Fibroblast of gingiva (primary cell): Measurements from ENCODE around the gene CACNA1C.
"Not testable (repeated sequence)": the region's sequence is repeated elsewhere in the genome, so short reads cannot be mapped to it uniquely, and the experiment has no call there.

Source experiments
- DNase-seq: peaks from one replicate; pipeline ENCODE4 v3.0.0-alpha.2; 2011; ENCODE audit warnings: low read depth

CACNA1C gene

GRCh38 chr12:2673966-2674810 is 621.4 kb downstream of the CACNA1C start:
- DNase-seq: no peak

DNA sequence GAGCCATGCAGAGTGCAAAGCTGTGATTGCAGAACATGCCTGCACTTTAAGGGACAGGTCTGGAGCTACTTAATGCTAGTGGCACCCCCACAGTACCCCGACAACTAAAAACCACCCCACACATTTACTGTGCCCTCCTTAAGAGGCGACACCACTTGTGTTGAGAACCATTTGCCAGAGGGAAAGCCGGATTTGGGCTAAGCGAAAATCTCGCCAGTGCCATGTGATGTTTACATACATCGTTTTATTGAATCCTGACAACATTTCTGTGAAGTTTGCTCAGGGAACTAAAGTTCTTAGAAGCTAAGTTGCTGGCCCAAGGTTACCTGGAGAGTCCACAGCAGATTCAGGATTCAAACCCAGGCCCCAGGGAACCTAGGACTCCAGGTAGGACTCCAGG is 623.0 kb downstream of the CACNA1C start:
- DNase-seq: no peak

DNA sequence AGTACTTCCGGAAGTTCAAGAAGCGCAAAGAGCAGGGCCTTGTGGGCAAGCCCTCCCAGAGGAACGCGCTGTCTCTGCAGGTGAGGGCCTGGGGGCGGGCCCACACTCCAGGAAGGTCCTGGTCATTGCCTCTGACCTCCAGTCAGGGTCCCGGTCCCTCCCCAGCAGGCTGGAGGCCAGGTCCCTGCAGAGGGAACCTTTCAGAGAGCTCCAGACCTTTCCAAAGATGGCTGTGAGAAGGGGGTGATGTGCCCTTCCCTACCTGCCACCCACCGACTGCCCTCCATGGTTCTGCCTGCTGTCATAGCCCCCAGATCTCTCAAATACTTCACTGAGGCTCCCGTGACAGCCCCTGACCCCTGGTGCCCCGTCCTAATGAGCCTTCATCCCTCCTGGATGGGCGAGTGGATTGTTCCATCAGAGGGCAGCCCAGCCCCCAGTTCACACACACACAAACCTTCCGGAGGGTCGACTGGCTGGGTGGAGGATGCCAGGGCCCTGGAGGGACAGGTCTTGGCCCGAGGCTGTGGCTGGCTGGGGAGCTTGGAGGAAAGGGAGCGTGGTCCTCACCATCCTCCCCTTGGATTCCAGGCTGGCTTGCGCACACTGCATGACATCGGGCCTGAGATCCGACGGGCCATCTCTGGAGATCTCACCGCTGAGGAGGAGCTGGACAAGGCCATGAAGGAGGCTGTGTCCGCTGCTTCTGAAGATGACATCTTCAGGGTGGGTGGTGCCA is 624.5 kb downstream of the CACNA1C start:
- DNase-seq: no peak

- DNase-seq: no peak
These were observed 625.6 kb downstream of the CACNA1C start for GRCh38 chr12:2678426-2678825.

- no peak for DNase-seq
These were observed 626.5 kb downstream of the CACNA1C start for GRCh38 chr12:2679068-2679815.

DNA sequence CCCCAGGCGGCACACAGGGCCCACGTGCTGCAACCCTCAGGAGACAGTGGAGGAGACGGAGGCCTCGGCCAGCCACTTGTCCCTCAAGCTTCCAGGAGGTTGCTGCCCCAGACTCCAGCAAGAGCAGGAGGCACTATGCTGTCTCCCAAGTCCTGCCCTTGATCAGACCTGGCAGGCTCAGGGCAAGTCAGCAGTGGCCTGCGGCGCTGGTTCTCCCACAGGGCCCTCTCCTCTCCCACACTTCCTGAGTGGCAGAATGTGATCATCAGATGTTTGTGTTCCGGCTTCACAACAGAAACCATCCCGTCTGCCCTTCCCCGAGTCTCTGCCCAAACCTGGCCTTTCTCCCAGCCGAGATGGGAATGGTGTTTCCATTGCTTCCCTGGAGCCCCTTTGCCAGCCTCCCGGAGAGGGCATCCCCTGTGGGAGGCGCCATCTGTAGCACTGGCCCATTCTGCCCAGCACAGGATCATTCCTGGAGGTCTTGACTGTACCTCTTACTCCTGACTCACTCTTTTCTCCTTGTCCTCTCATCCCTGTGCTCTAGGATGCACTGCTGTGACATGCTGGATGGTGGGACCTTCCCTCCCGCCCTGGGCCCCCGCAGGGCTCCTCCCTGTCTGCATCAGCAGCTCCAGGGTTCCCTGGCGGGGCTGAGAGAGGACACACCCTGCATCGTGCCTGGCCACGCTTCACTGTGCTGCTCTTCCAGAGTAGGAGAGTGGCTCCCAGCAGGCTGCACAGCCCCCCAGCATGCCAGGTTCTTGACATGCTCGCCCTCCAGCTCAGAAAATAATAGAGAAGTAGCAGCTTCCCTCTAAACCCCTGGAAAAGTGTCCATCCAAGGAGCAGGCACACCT is 627.3 kb downstream of the CACNA1C start:
- DNase-seq: no peak

- no peak for DNase-seq
These were observed 627.9 kb downstream of the CACNA1C start for GRCh38 chr12:2680676-2681039.

GRCh38 chr12:2681450-2682205 is 628.8 kb downstream of the CACNA1C start:
- DNase-seq: no peak

GRCh38 chr12:2682296-2683251 is 629.8 kb downstream of the CACNA1C start:
- DNase-seq: peak; percentile 57

GRCh38 chr12:2683283-2684025 is 630.7 kb downstream of the CACNA1C start:
- no peak for DNase-seq

GRCh38 chr12:2684026-2684325 is 631.2 kb downstream of the CACNA1C start:
- not testable (repeated sequence) for DNase-seq

DNA sequence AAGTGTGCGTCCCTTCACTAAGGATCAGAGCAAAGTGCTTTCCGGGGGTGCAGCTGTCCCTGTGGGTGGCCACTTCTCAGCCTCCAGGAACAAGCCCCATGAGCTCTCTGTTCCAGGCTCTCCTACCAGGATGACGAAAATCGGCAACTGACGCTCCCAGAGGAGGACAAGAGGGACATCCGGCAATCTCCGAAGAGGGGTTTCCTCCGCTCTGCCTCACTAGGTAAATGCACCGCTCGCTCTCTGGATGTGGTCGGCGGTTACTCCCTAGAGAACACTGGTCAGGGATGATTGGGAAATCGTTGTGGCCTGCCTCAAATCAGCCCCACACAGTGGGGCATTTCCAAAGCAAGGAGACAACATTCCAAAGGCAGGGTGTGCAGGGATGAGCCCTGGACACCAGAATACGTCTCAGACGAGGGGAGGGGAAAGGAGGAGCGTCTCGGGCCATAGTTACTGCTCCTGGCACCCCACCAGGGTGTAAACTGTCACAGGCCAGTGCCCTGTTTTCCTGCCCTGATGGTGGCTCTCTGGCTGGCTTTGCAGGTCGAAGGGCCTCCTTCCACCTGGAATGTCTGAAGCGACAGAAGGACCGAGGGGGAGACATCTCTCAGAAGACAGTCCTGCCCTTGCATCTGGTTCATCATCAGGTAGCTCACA is 633.0 kb downstream of the CACNA1C start:
- not testable (repeated sequence) for DNase-seq

- no peak for DNase-seq
These were observed 633.5 kb downstream of the CACNA1C start for GRCh38 chr12:2686280-2686646.

DNA sequence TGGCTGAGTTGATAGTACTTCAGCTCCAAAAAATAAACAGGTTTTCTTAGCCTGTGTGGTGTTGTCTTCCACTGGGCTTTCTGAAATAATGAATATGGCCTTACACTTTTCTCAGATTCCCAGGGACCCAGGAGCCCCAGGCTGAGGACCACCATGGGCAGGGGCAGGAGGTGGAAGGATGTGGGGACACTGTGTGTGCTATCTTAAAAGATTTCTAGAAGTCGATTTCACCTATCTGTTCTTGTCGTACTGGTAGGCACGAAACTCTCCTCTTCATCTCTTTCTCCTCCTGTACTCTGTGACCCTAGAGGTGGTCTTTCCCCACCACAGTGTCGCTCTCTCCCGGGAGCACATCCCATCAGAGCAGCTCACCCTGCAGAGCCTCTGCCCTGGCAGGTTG is 634.3 kb downstream of the CACNA1C start:
- no peak for DNase-seq

- no peak for DNase-seq
These were observed 634.9 kb downstream of the CACNA1C start for GRCh38 chr12:2687726-2688125.

DNA sequence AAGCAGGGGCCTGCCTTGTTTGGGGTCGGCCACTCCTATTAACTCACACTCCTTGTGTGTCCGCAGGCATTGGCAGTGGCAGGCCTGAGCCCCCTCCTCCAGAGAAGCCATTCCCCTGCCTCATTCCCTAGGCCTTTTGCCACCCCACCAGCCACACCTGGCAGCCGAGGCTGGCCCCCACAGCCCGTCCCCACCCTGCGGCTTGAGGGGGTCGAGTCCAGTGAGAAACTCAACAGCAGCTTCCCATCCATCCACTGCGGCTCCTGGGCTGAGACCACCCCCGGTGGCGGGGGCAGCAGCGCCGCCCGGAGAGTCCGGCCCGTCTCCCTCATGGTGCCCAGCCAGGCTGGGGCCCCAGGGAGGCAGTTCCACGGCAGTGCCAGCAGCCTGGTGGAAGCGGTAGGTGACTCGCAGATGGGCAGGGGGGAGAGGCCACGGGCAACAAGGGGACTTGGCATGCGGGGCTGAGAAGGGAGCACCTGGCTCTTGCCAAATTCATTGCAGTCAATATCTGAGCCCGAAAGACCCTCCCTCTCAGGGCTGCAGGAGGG is 635.7 kb downstream of the CACNA1C start:
- DNase-seq: no peak

DNA sequence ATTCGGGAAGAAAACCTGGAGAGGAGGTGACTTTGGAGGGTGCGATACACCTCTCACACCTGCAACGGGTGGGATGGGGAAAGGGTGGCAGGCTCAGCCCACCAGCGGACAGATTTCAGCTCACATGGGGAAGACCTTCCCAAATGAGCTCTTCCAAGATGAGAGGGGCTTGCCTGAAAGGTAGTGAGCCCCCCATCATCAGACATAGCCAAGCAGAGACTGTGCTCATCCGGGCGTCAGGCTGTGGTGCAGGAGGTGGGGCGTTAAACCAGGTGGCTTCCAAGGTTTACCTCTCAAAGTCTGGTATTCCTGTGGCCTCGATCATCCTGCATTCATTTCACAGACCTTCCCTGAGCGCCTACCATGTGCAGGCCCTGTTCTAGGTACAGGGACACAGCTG is 636.6 kb downstream of the CACNA1C start:
- no peak for DNase-seq

GRCh38 chr12:2689879-2690278 is 637.1 kb downstream of the CACNA1C start:
- no peak for DNase-seq
